Upper lobe of right lung (tissue), 1 donor: ENCODE data around the gene GABRA5. TPM values are rescaled to one million over a fixed set of nuclear protein-coding genes. Genes with fewer than 3 reads are reported as not detected.
A peak's percentile ranks its signal among the peaks of the same experiment; 100 is the strongest.

Source experiments
- ATAC-seq: fragments of 200-7000 bp; cut with Tn5 transposase; one replicate; pipeline ENCODE4 v1.9.1; 2020; ENCODE audit warnings: mild to moderate bottlenecking, moderate library complexity
- DNase-seq: peaks from one replicate; pipeline ENCODE4 v3.0.0-alpha.2; 2020
- H3K27ac ChIP-seq: fragments of 200-600 bp; one replicate; pipeline ENCODE4 v1.8.0; 2022
- H3K27me3 ChIP-seq: fragments of 200-600 bp; one replicate; pipeline ENCODE4 v1.8.0; 2022; ENCODE audit warnings: mild to moderate bottlenecking
- H3K36me3 ChIP-seq: fragments of 200-600 bp; one replicate; pipeline ENCODE4 v1.8.0; 2022
- H3K4me1 ChIP-seq: fragments of 200-600 bp; one replicate; pipeline ENCODE4 v1.8.0; 2022
- H3K4me3 ChIP-seq: fragments of 200-600 bp; one replicate; pipeline ENCODE4 v1.8.0; 2022; ENCODE audit warnings: mild to moderate bottlenecking
- H3K9me3 ChIP-seq: fragments of 200-600 bp; one replicate; pipeline ENCODE4 v1.8.0; 2022
- CTCF ChIP-seq: fragments of 200-600 bp; IDR thresholded peaks from one replicate; pipeline ENCODE4 v1.8.0; 2022; ENCODE audit warnings: antibody characterized with exemption
- intact Hi-C: fragments of 100-400 bp; cut with DNase I; formaldehyde crosslinking; loops from one replicate; pipeline ENCODE4 v1.11.0; 2022
- total RNA-seq: library from RNA; stranded (reverse); fragmentation: NEBNext Ultra II Directional; extraction: Animal tissue kit (Norgen Biotek cat#: 25700); gene quantifications from one replicate; pipeline ENCODE4 v1.2.1, GENCODE V29; 2021
- donor health status: DM: no; HTN: yes; CAD: no; lungs with severe emphysema.

Gene GABRA5
- total RNA-seq, 1 donor from 2014 or later: not detected

GRCh38 chr15:26872206-26872605 lies 5.3 kb downstream of the GABRA5 start:
- peaks cover 62% of the 10 kb centered on the region for H3K27me3 ChIP-seq

GRCh38 chr15:26873846-26874245 lies 7.0 kb downstream of the GABRA5 start:
- Histone ChIP-seq H3K4me1 (no peaks in the 10 kb centered on the region), H3K27ac (no peak overlapping the region), H3K4me3 (no peak overlapping the region), H3K9me3 (no peaks in the 10 kb centered on the region), H3K36me3 (no peaks in the 10 kb centered on the region), H3K27me3 (peaks cover 45% of the 10 kb centered on the region)
- ATAC-seq: no peak
- TF ChIP-seq CTCF: no peak
- no peak for DNase-seq
- intact Hi-C loops: no loop called here

More at GRCh38 chr15:26872206-26872605, 5.3 kb downstream of the GABRA5 start:
- no peaks in the 10 kb centered on the region for H3K4me1 ChIP-seq
- DNase-seq: no peak
- H3K27ac ChIP-seq: no peak overlapping the region
- H3K36me3 ChIP-seq: no peaks in the 10 kb centered on the region
- intact Hi-C loops: no loop called here
- no peak overlapping the region for H3K4me3 ChIP-seq
- no peak for TF ChIP-seq CTCF
- H3K9me3 ChIP-seq: no peaks in the 10 kb centered on the region
- no peak for ATAC-seq

DNA sequence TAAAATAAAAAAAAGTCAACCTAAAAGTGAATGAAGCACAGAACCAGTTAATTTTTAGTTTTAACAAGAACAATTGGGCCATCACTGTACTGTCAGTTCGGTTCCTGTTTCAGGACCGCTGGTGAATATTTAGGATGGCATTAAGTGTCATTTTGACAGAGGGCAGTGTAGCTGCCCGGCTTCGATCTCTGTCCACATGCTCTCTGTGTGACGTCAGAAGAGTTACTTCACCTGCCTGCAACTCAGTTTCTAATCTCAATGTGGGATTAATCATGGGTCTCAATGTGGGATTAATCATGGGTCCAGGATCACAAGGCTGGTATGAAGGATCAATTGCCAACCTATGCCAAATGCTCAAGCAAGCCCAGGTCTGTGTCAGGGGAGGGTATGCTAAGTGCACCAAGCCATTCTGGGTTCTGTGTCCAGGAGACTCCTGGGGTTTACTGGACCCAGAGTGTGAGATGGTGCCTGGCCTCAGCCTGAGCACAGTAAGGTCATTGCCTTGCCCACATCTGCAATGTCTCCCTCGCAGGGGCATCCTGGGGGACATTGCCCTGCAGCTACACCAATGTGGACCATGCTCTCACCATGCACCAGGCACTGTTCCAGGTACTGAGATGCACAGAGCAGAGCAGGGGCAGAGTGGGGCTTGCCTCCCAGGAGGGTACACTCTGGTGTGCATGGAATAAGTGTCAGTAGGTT lies 8.1 kb downstream of the GABRA5 start:
- Histone ChIP-seq H3K27ac (no peak overlapping the region), H3K27me3 (peaks cover 35% of the 10 kb centered on the region), H3K36me3 (no peaks in the 10 kb centered on the region), H3K4me1 (no peaks in the 10 kb centered on the region), H3K4me3 (no peak overlapping the region), H3K9me3 (no peaks in the 10 kb centered on the region)
- intact Hi-C loops: no loop called here
- no peak for TF ChIP-seq CTCF
- ATAC-seq (peak; percentile 28), DNase-seq (no peak)

GRCh38 chr15:26875476-26875850 lies 8.6 kb downstream of the GABRA5 start:
- Histone ChIP-seq H3K36me3 (no peaks in the 10 kb centered on the region), H3K9me3 (no peaks in the 10 kb centered on the region), H3K4me3 (no peak overlapping the region), H3K27me3 (peaks cover 30% of the 10 kb centered on the region), H3K4me1 (no peaks in the 10 kb centered on the region), H3K27ac (no peak overlapping the region)
- DNase-seq (no peak), ATAC-seq (no peak)
- TF ChIP-seq CTCF: no peak
- intact Hi-C loops: no loop called here

DNA sequence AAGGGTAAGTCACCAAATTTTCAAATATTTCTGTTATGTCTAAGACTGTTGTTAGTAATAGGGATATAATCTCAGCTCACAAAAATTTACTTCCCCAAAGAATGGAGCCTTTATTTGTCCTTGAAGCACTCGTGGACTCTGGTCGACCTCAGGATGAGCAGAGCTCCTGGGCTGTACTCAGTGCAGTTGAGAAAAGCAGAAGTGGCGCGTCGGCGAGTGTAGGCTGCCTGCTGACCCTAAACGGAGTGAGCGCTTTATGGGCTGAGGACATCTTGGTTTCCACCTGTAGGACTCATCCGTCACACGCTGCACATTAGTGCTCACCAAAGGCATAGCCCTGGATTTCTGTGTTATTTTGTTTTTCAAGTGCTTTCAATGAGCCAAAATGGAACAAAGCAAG lies 11.0 kb downstream of the GABRA5 start:
- intact Hi-C loops: no loop called here
- H3K4me3 ChIP-seq: no peak overlapping the region
- H3K9me3 ChIP-seq: no peaks in the 10 kb centered on the region
- no peaks in the 10 kb centered on the region for H3K36me3 ChIP-seq
- peaks cover 19% of the 10 kb centered on the region for H3K27me3 ChIP-seq
- ATAC-seq (no peak), DNase-seq (no peak)
- no peak for TF ChIP-seq CTCF
- H3K27ac ChIP-seq: no peak overlapping the region
- H3K4me1 ChIP-seq: no peaks in the 10 kb centered on the region

- no peaks in the 10 kb centered on the region for H3K4me1 ChIP-seq
- H3K9me3 ChIP-seq: no peaks in the 10 kb centered on the region
- no peak overlapping the region for H3K4me3 ChIP-seq
- peaks cover 19% of the 10 kb centered on the region for H3K27me3 ChIP-seq
- intact Hi-C loops: no loop called here
- no peak for ATAC-seq
- H3K27ac ChIP-seq: no peak overlapping the region
- DNase-seq: no peak
- no peaks in the 10 kb centered on the region for H3K36me3 ChIP-seq
- no peak for TF ChIP-seq CTCF
Measured at GRCh38 chr15:26879706-26880105, 12.8 kb downstream of the GABRA5 start.
